IMR-90 (cell line): ENCODE results near the gene LEMD1. TPM values are rescaled to one million over a fixed set of nuclear protein-coding genes. Genes with fewer than 3 reads are reported as not detected.

Source experiments
- ATAC-seq: fragments of 200-7000 bp; cut with Tn5 transposase; 2 replicates; pipeline ENCODE4 v1.9.1; 2020; ENCODE audit warnings: low read depth, mild to moderate bottlenecking, moderate library complexity
- BruUV-seq: library from RNA; stranded (reverse); fragments of 400-500 nt; replicated peaks from 2 replicates; lab custom pipeline; 2021; lab: Mats Ljungman, UMichigan
- CTCF ChIA-PET: fragments of 300-600 bp; formaldehyde crosslinking; extraction: SDS; loops from one replicate; lab custom pipeline; 2021; ENCODE audit warnings: antibody characterized with exemption; lab: Yijun Ruan, JAX
- POLR2A ChIA-PET: fragments of 300-600 bp; sonication (Branson Sonifier 250); formaldehyde crosslinking; loops from one replicate; lab custom pipeline; 2022; ENCODE audit warnings: antibody characterized with exemption; ENCODE audit not compliant: unreplicated experiment; lab: Charles Lee
- DNase-seq: peaks from one replicate; pipeline ENCODE4 v3.0.0; 2013
- H2AFZ ChIP-seq: replicated peaks from 2 replicates; pipeline ENCODE3; 2013; ENCODE audit warnings: low read length, mild to moderate bottlenecking; ENCODE audit not compliant: poor library complexity
- H2AK5ac ChIP-seq: 2 replicates; pipeline ENCODE4 v1.6.1; 2013; ENCODE audit warnings: low read depth, low read length, inconsistent platforms
- H2AK9ac ChIP-seq: replicated peaks from 2 replicates; pipeline ENCODE3; 2013; ENCODE audit warnings: mild to moderate bottlenecking, low read depth, low read length, moderate library complexity; ENCODE audit not compliant: poor library complexity
- H2BK120ac ChIP-seq: 2 replicates; pipeline ENCODE4 v1.6.1; 2013; ENCODE audit warnings: low read depth, low read length, inconsistent platforms
- H2BK15ac ChIP-seq: 3 replicates; pipeline ENCODE4 v1.6.1; 2013; ENCODE audit warnings: low read depth, low read length, inconsistent platforms
- H2BK20ac ChIP-seq: 2 replicates; pipeline ENCODE4 v1.6.1; 2013; ENCODE audit warnings: low read depth, mild to moderate bottlenecking, inconsistent platforms, low read length, moderate library complexity
- H2BK5ac ChIP-seq: 2 replicates; pipeline ENCODE4 v1.6.1; 2013; ENCODE audit warnings: mild to moderate bottlenecking, low read depth, low read length, inconsistent platforms; ENCODE audit not compliant: poor library complexity, severe bottlenecking
- H3K14ac ChIP-seq: replicated peaks from 2 replicates; pipeline ENCODE4 v1.6.1; 2013; ENCODE audit warnings: low read depth, low read length, inconsistent platforms
- H3K18ac ChIP-seq: 2 replicates; pipeline ENCODE4 v1.6.1; 2013; ENCODE audit warnings: low read depth, low read length, control low read depth
- H3K23ac ChIP-seq: 2 replicates; pipeline ENCODE4 v1.6.1; 2013; ENCODE audit warnings: low read depth, low read length, inconsistent platforms
- H3K27ac ChIP-seq: 2 replicates; pipeline ENCODE4 v1.5.1; 2013; ENCODE audit warnings: mild to moderate bottlenecking, control low read depth, low read length; ENCODE audit not compliant: insufficient read depth
- H3K27me3 ChIP-seq: 2 replicates; pipeline ENCODE4 v1.6.1; 2013; ENCODE audit warnings: low read length; ENCODE audit not compliant: control insufficient read depth, insufficient read depth
- H3K36me3 ChIP-seq: 2 replicates; pipeline ENCODE4 v1.6.1; 2013; ENCODE audit warnings: low read length, mixed read lengths; ENCODE audit not compliant: control insufficient read depth, insufficient read depth
- H3K4ac ChIP-seq: 2 replicates; pipeline ENCODE4 v1.6.1; 2013; ENCODE audit warnings: low read depth, low read length, inconsistent platforms
- H3K4me1 ChIP-seq: 2 replicates; pipeline ENCODE4 v1.6.1; 2013; ENCODE audit warnings: low read length, mixed read lengths; ENCODE audit not compliant: control insufficient read depth, insufficient read depth
- H3K4me2 ChIP-seq: 2 replicates; pipeline ENCODE4 v1.6.1; 2013; ENCODE audit warnings: low read depth, mild to moderate bottlenecking, control low read depth, low read length, moderate library complexity
- H3K4me3 ChIP-seq: 2 replicates; pipeline ENCODE4 v1.5.1; 2013; ENCODE audit warnings: low read depth, mild to moderate bottlenecking, control low read depth, low read length, moderate library complexity; ENCODE audit not compliant: insufficient read depth
- H3K56ac ChIP-seq: 2 replicates; pipeline ENCODE4 v1.6.1; 2013; ENCODE audit warnings: low read length, inconsistent platforms; ENCODE audit not compliant: insufficient read depth; ENCODE audit errors: extremely low read depth
- H3K79me1 ChIP-seq, 2 experiments: 2 replicates each; pipeline ENCODE4 v1.6.1; 2013; ENCODE audit warnings: low read length in 2 of 2, inconsistent platforms in 1 of 2, low read depth in 1 of 2
- H3K9ac ChIP-seq: 2 replicates; pipeline ENCODE4 v1.6.1; 2013; ENCODE audit warnings: low read depth, low read length, control low read depth
- H3K9me1 ChIP-seq: 2 replicates; pipeline ENCODE4 v1.6.1; 2013; ENCODE audit warnings: low read length, inconsistent platforms; ENCODE audit not compliant: insufficient read depth
- H3K9me3 ChIP-seq: 2 replicates; pipeline ENCODE4 v1.6.1; 2013; ENCODE audit warnings: low read length; ENCODE audit not compliant: control insufficient read depth, insufficient read depth
- H4K20me1 ChIP-seq: 2 replicates; pipeline ENCODE4 v1.6.1; 2013; ENCODE audit warnings: low read length, inconsistent platforms; ENCODE audit not compliant: insufficient read depth
- H4K5ac ChIP-seq: 2 replicates; pipeline ENCODE4 v1.6.1; 2013; ENCODE audit warnings: mild to moderate bottlenecking, low read depth, low read length, control low read depth
- H4K8ac ChIP-seq, 2 experiments: 2 replicates each; pipeline ENCODE4 v1.6.1; 2013; ENCODE audit warnings: low read depth in 2 of 2, low read length in 2 of 2, control low read depth in 1 of 2, inconsistent platforms in 1 of 2
- H4K91ac ChIP-seq: 2 replicates; pipeline ENCODE4 v1.6.1; 2013; ENCODE audit warnings: low read depth, low read length, inconsistent platforms; ENCODE audit not compliant: insufficient read depth
- BHLHE40 ChIP-seq: fragments of 150-350 bp; IDR thresholded peaks from 2 replicates; pipeline ENCODE4 v1.6.1; 2016; ENCODE audit warnings: mild to moderate bottlenecking, low read depth, low read length
- CEBPB ChIP-seq: IDR thresholded peaks from 2 replicates; pipeline ENCODE4 v1.6.1; 2012; ENCODE audit warnings: low read depth, low read length, improper control_type of control experiment
- CHD1 ChIP-seq: IDR thresholded peaks from 2 replicates; pipeline ENCODE4 v1.6.1; 2012; ENCODE audit warnings: low read depth, low read length, improper control_type of control experiment
- FOS ChIP-seq: fragments of 150-350 bp; IDR thresholded peaks from 2 replicates; pipeline ENCODE4 v1.6.1; 2016; ENCODE audit warnings: low read depth, low read length
- MAFK ChIP-seq: IDR thresholded peaks from 2 replicates; pipeline ENCODE4 v1.6.1; 2012; ENCODE audit warnings: low read depth, low read length, improper control_type of control experiment
- MAZ ChIP-seq: IDR thresholded peaks from 2 replicates; pipeline ENCODE4 v1.6.1; 2012; ENCODE audit warnings: low read depth, mild to moderate bottlenecking, low read length, improper control_type of control experiment, moderate library complexity, borderline replicate concordance
- MXI1 ChIP-seq: IDR thresholded peaks from 2 replicates; pipeline ENCODE4 v1.6.1; 2012; ENCODE audit warnings: low read depth, mild to moderate bottlenecking, low read length, moderate library complexity, borderline replicate concordance
- NFE2L2 ChIP-seq: fragments of 150-350 bp; IDR thresholded peaks from 2 replicates; pipeline ENCODE4 v1.6.1; 2016; ENCODE audit warnings: low read depth, mild to moderate bottlenecking, low read length
- POLR2A ChIP-seq: IDR thresholded peaks from 2 replicates; pipeline ENCODE4 v1.6.1; 2012; ENCODE audit warnings: mild to moderate bottlenecking, low read depth, low read length
- RAD21 ChIP-seq: IDR thresholded peaks from 2 replicates; pipeline ENCODE4 v1.6.1; 2012; ENCODE audit warnings: low read length, improper control_type of control experiment
- RCOR1 ChIP-seq: IDR thresholded peaks from 2 replicates; pipeline ENCODE4 v1.6.1; 2012; ENCODE audit warnings: mild to moderate bottlenecking, low read length, improper control_type of control experiment; ENCODE audit not compliant: insufficient replicate concordance
- RFX5 ChIP-seq: IDR thresholded peaks from 2 replicates; pipeline ENCODE4 v1.8.0; 2012; ENCODE audit warnings: low read depth, mild to moderate bottlenecking, low read length, moderate library complexity
- SMC3 ChIP-seq: fragments of 150-350 bp; IDR thresholded peaks from 2 replicates; pipeline ENCODE4 v1.6.1; 2016; ENCODE audit warnings: low read depth, mild to moderate bottlenecking, antibody characterized with exemption, low read length, moderate library complexity
- WGBS, 2 experiments: methylation state at CpG; one replicate each; pipeline versions ENCODE4 v1.1.5 to v1.1.7; 2013; ENCODE audit warnings: missing lambda C conversion rate in 2 of 2; ENCODE audit not compliant: insufficient read length in 1 of 2; ENCODE audit errors: extremely low coverage in 2 of 2; 5-methylcytosine and 5-hydroxymethylcytosine counted together
- dilution Hi-C: fragments of 300-500 bp; cut with HindIII; formaldehyde crosslinking; loops from one replicate; pipeline ENCODE4 v1.14.3; 2018; ENCODE audit warnings: low sequenced_read_pairs; ENCODE audit not compliant: unreplicated experiment
- in situ Hi-C: fragments of 300-500 bp; cut with MboI; formaldehyde crosslinking; loops from 3 replicates; pipeline ENCODE4 v1.14.3; 2019; ENCODE audit warnings: low sequenced_read_pairs, inconsistent platforms, mixed read lengths
- intact Hi-C: fragments of 100-400 bp; cut with micrococcal nuclease; formaldehyde crosslinking; loops from 2 replicates; pipeline ENCODE4 v1.10.0; 2022
- polyA plus RNA-seq, 3 experiments: library from polyadenylated mRNA; depleted of rRNA; stranded (reverse); fragments of >200 nt; gene quantifications; 2 replicates each; pipeline ENCODE4 v1.2.3, GENCODE V29; 2012; ENCODE audit warnings: low replicate concordance in 1 of 3
- total RNA-seq: library from RNA; depleted of rRNA; stranded (reverse); fragments of >200 nt; gene quantifications from 2 replicates; pipeline ENCODE4 v1.2.3, GENCODE V29; 2012
- TF ChIP-seq, protein P1 (sequence below): fragments of 150-350 bp; IDR thresholded peaks from 2 replicates; pipeline ENCODE4 v1.6.1; 2017; ENCODE audit warnings: mild to moderate bottlenecking, antibody characterized with exemption, low read length, low read depth
- TF ChIP-seq, protein P2 (sequence below): fragments of 150-350 bp; IDR thresholded peaks from 2 replicates; pipeline ENCODE4 v1.6.1; 2016; ENCODE audit warnings: low read depth, mild to moderate bottlenecking, low read length, moderate library complexity, borderline replicate concordance
- TF ChIP-seq, protein P3 (sequence below): conservative IDR thresholded peaks from 2 replicates; pipeline ENCODE4 v1.5.1; 2012; ENCODE audit warnings: mild to moderate bottlenecking, low read depth, low read length, improper control_type of control experiment

Gene LEMD1
- total and polyA plus RNA-seq, 2 of the 4 experiments (the other 2 are of a cell fraction), result not detected

DNA sequence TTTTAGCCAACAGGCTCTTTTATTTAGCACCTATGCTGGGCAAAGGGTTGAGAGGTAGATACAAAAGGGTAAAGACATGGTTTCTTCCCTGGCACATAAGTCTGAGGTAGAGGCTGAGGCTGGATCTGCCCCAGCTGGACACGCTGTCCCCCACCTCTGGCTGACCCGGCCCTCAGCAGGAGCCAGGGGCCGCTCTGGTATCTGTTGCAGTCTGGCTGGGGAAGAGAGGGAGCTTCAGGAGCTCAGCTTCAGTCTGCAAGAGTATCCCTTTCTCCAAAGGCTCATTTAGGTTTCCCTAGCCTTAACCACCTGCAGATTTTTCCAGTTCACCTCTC is 19.8 kb upstream of the LEMD1 start:
- in situ Hi-C loops, result no loop called here
- CTCF ChIA-PET, result interaction anchor here (0.8 to 1.2 kb wide), 2 partner anchors 25 to 51 kb away, joined by 3 to 4 read pairs; no protein-coding TSS in a partner anchor

More for the DNA sequence above, 19.8 kb upstream of the LEMD1 start:
- no peaks in the 10 kb centered on the region for H4K20me1 ChIP-seq
- H2AFZ ChIP-seq, result no peak overlapping the region
- no CpG with 5 or more reads among the region's 3 CpGs for WGBS, 2 experiments
- H2BK120ac ChIP-seq, result no peak overlapping the region
- BruUV-seq, result no TSS peak
- no peak overlapping the region for H3K27ac ChIP-seq
- no peaks in the 10 kb centered on the region for H3K4me1 ChIP-seq
- no peak overlapping the region for H3K56ac ChIP-seq
- no peak overlapping the region for H4K91ac ChIP-seq
- peaks cover 67% of the 10 kb centered on the region for H3K27me3 ChIP-seq
- ATAC-seq (no peak), DNase-seq (no peak)
- no peak overlapping the region for H3K18ac ChIP-seq
- H2BK20ac ChIP-seq, result no peak overlapping the region
- no peak overlapping the region for H2AK9ac ChIP-seq
- H3K36me3 ChIP-seq, result no peaks in the 10 kb centered on the region
- no peaks in the 10 kb centered on the region for H3K79me1 ChIP-seq
- no peak overlapping the region for H3K4me2 ChIP-seq
- TF ChIP-seq, protein P1, sequence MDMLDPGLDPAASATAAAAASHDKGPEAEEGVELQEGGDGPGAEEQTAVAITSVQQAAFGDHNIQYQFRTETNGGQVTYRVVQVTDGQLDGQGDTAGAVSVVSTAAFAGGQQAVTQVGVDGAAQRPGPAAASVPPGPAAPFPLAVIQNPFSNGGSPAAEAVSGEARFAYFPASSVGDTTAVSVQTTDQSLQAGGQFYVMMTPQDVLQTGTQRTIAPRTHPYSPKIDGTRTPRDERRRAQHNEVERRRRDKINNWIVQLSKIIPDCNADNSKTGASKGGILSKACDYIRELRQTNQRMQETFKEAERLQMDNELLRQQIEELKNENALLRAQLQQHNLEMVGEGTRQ, result no peak
- TF ChIP-seq CHD1 (no peak), SMC3 (no peak), CEBPB (no peak), POLR2A (no peak), RAD21 (no peak), RCOR1 (no peak), RFX5 (no peak), BHLHE40 (no peak), MAZ (no peak), FOS (no peak), MXI1 (no peak), MAFK (no peak), NFE2L2 (no peak)
- TF ChIP-seq, protein P2, sequence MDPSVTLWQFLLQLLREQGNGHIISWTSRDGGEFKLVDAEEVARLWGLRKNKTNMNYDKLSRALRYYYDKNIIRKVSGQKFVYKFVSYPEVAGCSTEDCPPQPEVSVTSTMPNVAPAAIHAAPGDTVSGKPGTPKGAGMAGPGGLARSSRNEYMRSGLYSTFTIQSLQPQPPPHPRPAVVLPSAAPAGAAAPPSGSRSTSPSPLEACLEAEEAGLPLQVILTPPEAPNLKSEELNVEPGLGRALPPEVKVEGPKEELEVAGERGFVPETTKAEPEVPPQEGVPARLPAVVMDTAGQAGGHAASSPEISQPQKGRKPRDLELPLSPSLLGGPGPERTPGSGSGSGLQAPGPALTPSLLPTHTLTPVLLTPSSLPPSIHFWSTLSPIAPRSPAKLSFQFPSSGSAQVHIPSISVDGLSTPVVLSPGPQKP, result no peak
- TF ChIP-seq, protein P3, sequence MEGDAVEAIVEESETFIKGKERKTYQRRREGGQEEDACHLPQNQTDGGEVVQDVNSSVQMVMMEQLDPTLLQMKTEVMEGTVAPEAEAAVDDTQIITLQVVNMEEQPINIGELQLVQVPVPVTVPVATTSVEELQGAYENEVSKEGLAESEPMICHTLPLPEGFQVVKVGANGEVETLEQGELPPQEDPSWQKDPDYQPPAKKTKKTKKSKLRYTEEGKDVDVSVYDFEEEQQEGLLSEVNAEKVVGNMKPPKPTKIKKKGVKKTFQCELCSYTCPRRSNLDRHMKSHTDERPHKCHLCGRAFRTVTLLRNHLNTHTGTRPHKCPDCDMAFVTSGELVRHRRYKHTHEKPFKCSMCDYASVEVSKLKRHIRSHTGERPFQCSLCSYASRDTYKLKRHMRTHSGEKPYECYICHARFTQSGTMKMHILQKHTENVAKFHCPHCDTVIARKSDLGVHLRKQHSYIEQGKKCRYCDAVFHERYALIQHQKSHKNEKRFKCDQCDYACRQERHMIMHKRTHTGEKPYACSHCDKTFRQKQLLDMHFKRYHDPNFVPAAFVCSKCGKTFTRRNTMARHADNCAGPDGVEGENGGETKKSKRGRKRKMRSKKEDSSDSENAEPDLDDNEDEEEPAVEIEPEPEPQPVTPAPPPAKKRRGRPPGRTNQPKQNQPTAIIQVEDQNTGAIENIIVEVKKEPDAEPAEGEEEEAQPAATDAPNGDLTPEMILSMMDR, result no peak
- no peak overlapping the region for H3K4me3 ChIP-seq
- no peak overlapping the region for H3K14ac ChIP-seq
- POLR2A ChIA-PET, result no interaction called here
- H3K4ac ChIP-seq, result no peak overlapping the region
- H3K9me3 ChIP-seq, result no peaks in the 10 kb centered on the region
- H2BK15ac ChIP-seq, result no peak overlapping the region
- dilution Hi-C loops, result no loop called here
- no peak overlapping the region for H2BK5ac ChIP-seq
- intact Hi-C loops, result no loop called here
- no peak overlapping the region for H2AK5ac ChIP-seq
- no peaks in the 10 kb centered on the region for H3K9me1 ChIP-seq
- no peak overlapping the region for H4K5ac ChIP-seq
- no peak overlapping the region for H4K8ac ChIP-seq
- no peak overlapping the region for H3K9ac ChIP-seq
- H3K23ac ChIP-seq, result no peak overlapping the region
